ENCODE data around the gene IFT122.
"Not testable (repeated sequence)": the region's sequence is repeated elsewhere in the genome, so short reads cannot be mapped to it uniquely, and the experiment has no call there.

IFT122 gene

GRCh38 chr3:129474984-129475804 is 35.2 kb downstream of the IFT122 start:
- Histone ChIP-seq H3K27me3 (ENCODE audit: control insufficient read depth, insufficient read depth, low read length) (no peaks in the 10 kb centered on the region), H3K79me2 (no peaks in the 10 kb centered on the region), H3K9me3 (ENCODE audit: control insufficient read depth, low read length) (no peaks in the 10 kb centered on the region), H3K27ac (no peak overlapping the region), H3K4me3 (ENCODE audit: low read depth, low read length) (no peak overlapping the region), H3K4me1 (peaks cover 9% of the 10 kb centered on the region), H2AFZ (no peak overlapping the region), H3K36me3 (ENCODE audit: control insufficient read depth, insufficient read depth, low read length) (no peaks in the 10 kb centered on the region), H3K4me2 (ENCODE audit: low read length) (no peak overlapping the region), H3K9ac (no peak overlapping the region)
- no peak for TF ChIP-seq CTCF (IDR thresholded peaks at IDR 0.05)

GRCh38 chr3:129475863-129476262 is 35.8 kb downstream of the IFT122 start:
- no peaks in the 10 kb centered on the region for H3K36me3 ChIP-seq (ENCODE audit: control insufficient read depth, insufficient read depth, low read length)
- no peak overlapping the region for H2AFZ ChIP-seq
- H3K4me2 ChIP-seq (ENCODE audit: low read length) = no peak overlapping the region
- H3K4me1 ChIP-seq = peaks cover 10% of the 10 kb centered on the region
- no peak overlapping the region for H3K9ac ChIP-seq
- H3K27ac ChIP-seq = no peak overlapping the region
- H3K4me3 ChIP-seq (ENCODE audit: low read depth, low read length) = no peak overlapping the region
- H3K9me3 ChIP-seq (ENCODE audit: control insufficient read depth, low read length) = no peaks in the 10 kb centered on the region
- no peak for TF ChIP-seq CTCF (IDR thresholded peaks at IDR 0.05)
- H3K79me2 ChIP-seq = no peaks in the 10 kb centered on the region
- H3K27me3 ChIP-seq (ENCODE audit: control insufficient read depth, insufficient read depth, low read length) = no peaks in the 10 kb centered on the region

- H3K27me3 ChIP-seq (ENCODE audit: control insufficient read depth, insufficient read depth, low read length) = no peaks in the 10 kb centered on the region
- no peaks in the 10 kb centered on the region for H3K36me3 ChIP-seq (ENCODE audit: control insufficient read depth, insufficient read depth, low read length)
- TF ChIP-seq CTCF (IDR thresholded peaks at IDR 0.05) = no peak
- H3K4me3 ChIP-seq (ENCODE audit: low read depth, low read length) = no peak overlapping the region
- no peak overlapping the region for H3K27ac ChIP-seq
- peaks cover 14% of the 10 kb centered on the region for H3K4me1 ChIP-seq
- H3K79me2 ChIP-seq = no peaks in the 10 kb centered on the region
- no peak overlapping the region for H2AFZ ChIP-seq
- H3K9ac ChIP-seq = no peak overlapping the region
- H3K9me3 ChIP-seq (ENCODE audit: control insufficient read depth, low read length) = no peaks in the 10 kb centered on the region
- H3K4me2 ChIP-seq (ENCODE audit: low read length) = no peak overlapping the region
Observed at GRCh38 chr3:129476586-129476985, 36.6 kb downstream of the IFT122 start.

GRCh38 chr3:129481225-129481765 is 41.3 kb downstream of the IFT122 start:
- Histone ChIP-seq H3K27ac (peak overlapping the region; percentile 53), H3K4me1 (peaks cover 15% of the 10 kb centered on the region)
- H3K9me3 ChIP-seq (ENCODE audit: control insufficient read depth, low read length); H3K36me3 ChIP-seq (ENCODE audit: control insufficient read depth, insufficient read depth, low read length); H3K4me3 ChIP-seq (ENCODE audit: low read depth, low read length); H3K79me2 ChIP-seq; H3K4me2 ChIP-seq (ENCODE audit: low read length); H3K27me3 ChIP-seq (ENCODE audit: control insufficient read depth, insufficient read depth, low read length); H2AFZ ChIP-seq; H3K9ac ChIP-seq: not testable (repeated sequence)

GRCh38 chr3:129481766-129482332 is 41.8 kb downstream of the IFT122 start:
- Histone ChIP-seq H3K4me3 (ENCODE audit: low read depth, low read length) (no peak overlapping the region), H3K27ac (peak overlapping the region; percentile 53), H3K4me1 (peaks cover 19% of the 10 kb centered on the region), H3K9ac (no peak overlapping the region), H3K27me3 (ENCODE audit: control insufficient read depth, insufficient read depth, low read length) (no peaks in the 10 kb centered on the region), H3K4me2 (ENCODE audit: low read length) (no peak overlapping the region), H3K79me2 (no peaks in the 10 kb centered on the region), H3K9me3 (ENCODE audit: control insufficient read depth, low read length) (no peaks in the 10 kb centered on the region), H3K36me3 (ENCODE audit: control insufficient read depth, insufficient read depth, low read length) (no peaks in the 10 kb centered on the region), H2AFZ (no peak overlapping the region)
- no peak for TF ChIP-seq CTCF (IDR thresholded peaks at IDR 0.05)

Data from parathyroid adenoma (tissue), 2 donors.